ENCODE data around the gene KDM7A. TPM values are rescaled to one million over a fixed set of nuclear protein-coding genes. Genes with fewer than 3 reads are reported as not detected.

KDM7A gene, protein sequence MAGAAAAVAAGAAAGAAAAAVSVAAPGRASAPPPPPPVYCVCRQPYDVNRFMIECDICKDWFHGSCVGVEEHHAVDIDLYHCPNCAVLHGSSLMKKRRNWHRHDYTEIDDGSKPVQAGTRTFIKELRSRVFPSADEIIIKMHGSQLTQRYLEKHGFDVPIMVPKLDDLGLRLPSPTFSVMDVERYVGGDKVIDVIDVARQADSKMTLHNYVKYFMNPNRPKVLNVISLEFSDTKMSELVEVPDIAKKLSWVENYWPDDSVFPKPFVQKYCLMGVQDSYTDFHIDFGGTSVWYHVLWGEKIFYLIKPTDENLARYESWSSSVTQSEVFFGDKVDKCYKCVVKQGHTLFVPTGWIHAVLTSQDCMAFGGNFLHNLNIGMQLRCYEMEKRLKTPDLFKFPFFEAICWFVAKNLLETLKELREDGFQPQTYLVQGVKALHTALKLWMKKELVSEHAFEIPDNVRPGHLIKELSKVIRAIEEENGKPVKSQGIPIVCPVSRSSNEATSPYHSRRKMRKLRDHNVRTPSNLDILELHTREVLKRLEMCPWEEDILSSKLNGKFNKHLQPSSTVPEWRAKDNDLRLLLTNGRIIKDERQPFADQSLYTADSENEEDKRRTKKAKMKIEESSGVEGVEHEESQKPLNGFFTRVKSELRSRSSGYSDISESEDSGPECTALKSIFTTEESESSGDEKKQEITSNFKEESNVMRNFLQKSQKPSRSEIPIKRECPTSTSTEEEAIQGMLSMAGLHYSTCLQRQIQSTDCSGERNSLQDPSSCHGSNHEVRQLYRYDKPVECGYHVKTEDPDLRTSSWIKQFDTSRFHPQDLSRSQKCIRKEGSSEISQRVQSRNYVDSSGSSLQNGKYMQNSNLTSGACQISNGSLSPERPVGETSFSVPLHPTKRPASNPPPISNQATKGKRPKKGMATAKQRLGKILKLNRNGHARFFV
- total RNA-seq, result 65.1 TPM

DNA sequence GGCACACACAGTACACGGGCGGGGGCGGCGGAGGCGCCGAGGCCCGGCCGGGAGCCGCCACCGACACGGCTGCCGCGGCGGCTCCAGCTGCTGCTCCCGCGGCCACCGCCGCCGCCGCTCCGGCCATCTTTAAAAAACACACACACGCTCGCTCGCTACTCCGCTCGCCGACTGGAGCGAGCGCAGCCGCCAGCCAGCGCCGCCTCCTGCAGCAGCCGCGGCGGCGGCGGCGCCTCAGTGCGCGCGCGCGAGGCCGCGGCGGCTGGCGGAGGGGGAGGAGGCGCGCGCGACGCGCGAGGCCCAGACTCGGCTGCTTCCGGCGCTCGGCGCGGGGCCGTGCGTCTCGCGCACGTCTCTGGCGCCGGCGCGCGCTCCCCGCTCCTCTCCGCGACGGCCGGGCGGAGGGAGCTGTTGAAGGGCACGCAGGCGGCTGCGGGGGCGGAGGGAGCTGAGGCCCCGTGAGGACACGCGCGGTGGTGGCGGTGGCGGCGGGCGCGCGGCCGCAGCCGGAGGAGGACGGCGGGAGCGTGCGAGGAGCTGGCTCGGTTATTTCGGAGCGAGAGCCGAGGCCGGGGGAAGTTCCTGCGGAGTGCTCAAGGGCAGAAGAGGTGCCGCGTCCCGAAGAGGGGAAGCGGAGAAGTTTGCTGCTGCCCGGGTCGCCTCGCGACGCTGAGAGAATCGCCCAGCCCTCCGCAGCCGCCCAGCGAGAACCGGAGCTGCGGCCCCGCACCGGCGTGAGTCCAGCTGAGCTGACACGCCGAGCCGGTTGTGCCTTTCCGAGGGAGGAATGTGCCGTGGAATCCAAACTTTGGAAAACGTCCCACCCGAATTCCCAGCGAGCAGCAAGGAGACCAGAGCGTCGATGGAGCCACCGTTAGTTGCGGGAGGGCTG lies at the start of gene KDM7A:
KDM7A (minus strand) TSS at position 173 of the 892 bp plus-strand sequence; CDS start at position 127, 46 bp downstream.
- H3K36me3 ChIP-seq, result no peaks in the 10 kb centered on the region
- H3K27ac ChIP-seq, result peak within 1 kb of the TSS; percentile 100
- peak; percentile 74 to 95 for DNase-seq (ENCODE audit: low spot score in 2 of 2)
- TF ChIP-seq, protein P1, sequence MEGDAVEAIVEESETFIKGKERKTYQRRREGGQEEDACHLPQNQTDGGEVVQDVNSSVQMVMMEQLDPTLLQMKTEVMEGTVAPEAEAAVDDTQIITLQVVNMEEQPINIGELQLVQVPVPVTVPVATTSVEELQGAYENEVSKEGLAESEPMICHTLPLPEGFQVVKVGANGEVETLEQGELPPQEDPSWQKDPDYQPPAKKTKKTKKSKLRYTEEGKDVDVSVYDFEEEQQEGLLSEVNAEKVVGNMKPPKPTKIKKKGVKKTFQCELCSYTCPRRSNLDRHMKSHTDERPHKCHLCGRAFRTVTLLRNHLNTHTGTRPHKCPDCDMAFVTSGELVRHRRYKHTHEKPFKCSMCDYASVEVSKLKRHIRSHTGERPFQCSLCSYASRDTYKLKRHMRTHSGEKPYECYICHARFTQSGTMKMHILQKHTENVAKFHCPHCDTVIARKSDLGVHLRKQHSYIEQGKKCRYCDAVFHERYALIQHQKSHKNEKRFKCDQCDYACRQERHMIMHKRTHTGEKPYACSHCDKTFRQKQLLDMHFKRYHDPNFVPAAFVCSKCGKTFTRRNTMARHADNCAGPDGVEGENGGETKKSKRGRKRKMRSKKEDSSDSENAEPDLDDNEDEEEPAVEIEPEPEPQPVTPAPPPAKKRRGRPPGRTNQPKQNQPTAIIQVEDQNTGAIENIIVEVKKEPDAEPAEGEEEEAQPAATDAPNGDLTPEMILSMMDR (IDR thresholded peaks at IDR 0.05), result peak in 1 of 3 experiments; percentile 5
- peaks cover 8 to 10% of the 10 kb centered on the region in 2 donors for H3K4me1 ChIP-seq
- H3K4me3 ChIP-seq, result peak within 1 kb of the TSS; percentile 94 to 97
- H3K27me3 ChIP-seq, result no peaks in the 10 kb centered on the region
- intact Hi-C loops (cut with DNase I), result loop anchor here (1.0 to 5.0 kb wide), 7 partner anchors 23 to 1195 kb away; partner anchors contain the start of genes BRAF, FMC1, KIAA1549 and LUC7L2
- no peaks in the 10 kb centered on the region for H3K9me3 ChIP-seq

DNA sequence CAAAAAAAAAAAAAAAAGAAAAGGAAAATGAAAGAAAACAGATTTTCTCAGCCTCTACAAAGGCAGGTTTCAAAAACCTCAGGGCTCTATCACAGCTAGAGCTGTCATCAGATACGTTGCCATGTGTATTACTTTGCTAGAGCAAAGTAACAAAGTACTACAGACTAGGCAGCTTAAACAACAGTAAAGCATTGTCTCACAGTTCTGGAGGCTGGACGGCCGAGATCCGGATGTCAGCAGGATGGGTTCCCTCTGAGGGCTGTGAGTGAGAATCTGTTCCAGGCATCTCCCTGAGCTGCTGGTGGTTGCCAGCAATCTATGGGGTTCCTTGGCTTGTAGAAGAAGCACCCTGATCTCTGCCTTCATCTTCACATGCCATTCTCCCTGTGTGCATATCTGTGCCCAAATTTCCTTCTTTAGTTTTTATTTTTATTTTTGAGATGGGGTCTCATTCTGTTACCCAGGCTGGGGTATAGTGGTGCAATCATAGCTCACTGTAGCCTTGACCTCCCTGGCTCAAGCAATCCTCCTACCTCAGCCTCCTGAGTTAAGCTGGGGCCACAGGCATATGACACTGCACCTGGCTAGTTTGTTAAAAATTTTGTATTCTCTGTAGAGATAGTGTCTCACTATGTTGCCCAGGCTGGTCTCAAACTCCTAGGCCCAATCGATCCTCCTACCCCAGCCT lies 48.9 kb upstream of the KDM7A start:
- H3K9me3 ChIP-seq, result no peaks in the 10 kb centered on the region
- intact Hi-C loops (cut with DNase I), result no loop called here
- H3K36me3 ChIP-seq, result no peaks in the 10 kb centered on the region
- DNase-seq (ENCODE audit: low spot score in 2 of 2), result no peak
- H3K4me3 ChIP-seq, result no peak overlapping the region
- H3K27me3 ChIP-seq, result peaks cover 6% of the 10 kb centered on the region
- TF ChIP-seq, protein P1 (IDR thresholded peaks at IDR 0.05), result no peak
- H3K27ac ChIP-seq, result no peak overlapping the region
- H3K4me1 ChIP-seq, result peaks cover 0 to 4% of the 10 kb centered on the region in 2 donors

DNA sequence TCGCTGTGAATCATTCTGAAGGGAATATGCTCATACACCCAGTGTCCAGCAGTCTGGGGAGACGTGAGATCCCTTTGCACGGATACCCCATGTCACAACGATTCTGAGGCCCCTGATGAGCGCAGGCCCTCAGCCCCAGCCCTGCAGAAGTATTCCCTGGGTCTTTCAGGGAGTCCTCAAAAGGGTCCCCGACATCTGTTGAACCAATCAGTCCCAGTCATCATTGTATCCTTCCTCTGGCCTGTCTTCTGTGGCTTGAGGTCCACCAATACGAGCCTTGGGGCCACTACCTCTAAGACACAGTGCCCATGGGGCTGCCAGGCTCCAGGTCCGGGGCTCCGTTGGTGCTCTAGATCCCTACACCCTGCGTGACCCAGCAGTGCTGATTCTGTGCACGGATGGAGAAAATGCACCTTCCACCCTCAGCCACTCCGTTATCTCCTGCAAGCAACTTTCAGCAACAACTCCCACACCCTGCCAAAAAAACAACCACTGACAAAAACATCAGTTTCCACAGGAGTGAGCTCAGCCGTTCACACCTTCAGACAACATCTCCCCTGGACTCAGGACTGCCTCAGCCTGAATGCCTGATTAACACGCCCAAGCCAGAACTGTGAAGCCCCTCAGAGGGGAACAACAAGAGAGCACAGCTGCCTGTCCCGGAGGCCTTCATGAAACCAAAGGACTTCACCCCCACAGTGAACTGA lies 46.9 kb upstream of the KDM7A start:
- TF ChIP-seq, protein P1 (IDR thresholded peaks at IDR 0.05), result no peak
- Histone ChIP-seq H3K4me3 (no peak overlapping the region), H3K27me3 (no peaks in the 10 kb centered on the region), H3K27ac (no peak overlapping the region), H3K36me3 (no peaks in the 10 kb centered on the region), H3K9me3 (no peaks in the 10 kb centered on the region), H3K4me1 (no peaks in the 10 kb centered on the region)
- no peak for DNase-seq (ENCODE audit: low spot score in 2 of 2)
- intact Hi-C loops (cut with DNase I), result no loop called here

DNA sequence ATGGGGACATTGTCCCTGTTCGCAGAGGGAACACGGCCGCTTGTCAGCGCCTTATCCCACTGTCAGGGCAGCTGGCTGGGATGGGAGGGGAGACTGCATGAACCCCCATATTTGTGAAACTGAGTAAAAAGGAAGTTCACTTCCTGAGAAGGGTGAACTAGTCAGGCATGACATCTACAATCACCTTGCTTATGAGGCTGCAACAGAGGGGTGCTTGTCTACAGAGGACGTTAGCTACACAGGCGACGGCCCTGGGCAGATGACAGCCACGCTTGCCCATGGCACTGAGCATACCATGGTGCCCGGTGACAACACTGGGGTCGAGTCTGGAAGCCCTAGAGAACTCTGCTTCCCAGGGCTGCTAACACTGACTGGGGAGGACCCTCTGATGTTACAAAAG lies 46.0 kb upstream of the KDM7A start:
- Histone ChIP-seq H3K9me3 (no peaks in the 10 kb centered on the region), H3K27me3 (no peaks in the 10 kb centered on the region), H3K27ac (no peak overlapping the region), H3K4me3 (no peak overlapping the region), H3K36me3 (no peaks in the 10 kb centered on the region), H3K4me1 (no peaks in the 10 kb centered on the region)
- intact Hi-C loops (cut with DNase I), result no loop called here
- no peak for DNase-seq (ENCODE audit: low spot score in 2 of 2)
- TF ChIP-seq, protein P1 (IDR thresholded peaks at IDR 0.05), result no peak

Data from ascending aorta (tissue), 2 donors.